Measurements from ENCODE around the gene CD74. TPM values are rescaled to one million over a fixed set of nuclear protein-coding genes. Genes with fewer than 3 reads are reported as not detected.

CD74 gene
- total RNA-seq, 1 donor from 2014 or later: 3.1 TPM

DNA sequence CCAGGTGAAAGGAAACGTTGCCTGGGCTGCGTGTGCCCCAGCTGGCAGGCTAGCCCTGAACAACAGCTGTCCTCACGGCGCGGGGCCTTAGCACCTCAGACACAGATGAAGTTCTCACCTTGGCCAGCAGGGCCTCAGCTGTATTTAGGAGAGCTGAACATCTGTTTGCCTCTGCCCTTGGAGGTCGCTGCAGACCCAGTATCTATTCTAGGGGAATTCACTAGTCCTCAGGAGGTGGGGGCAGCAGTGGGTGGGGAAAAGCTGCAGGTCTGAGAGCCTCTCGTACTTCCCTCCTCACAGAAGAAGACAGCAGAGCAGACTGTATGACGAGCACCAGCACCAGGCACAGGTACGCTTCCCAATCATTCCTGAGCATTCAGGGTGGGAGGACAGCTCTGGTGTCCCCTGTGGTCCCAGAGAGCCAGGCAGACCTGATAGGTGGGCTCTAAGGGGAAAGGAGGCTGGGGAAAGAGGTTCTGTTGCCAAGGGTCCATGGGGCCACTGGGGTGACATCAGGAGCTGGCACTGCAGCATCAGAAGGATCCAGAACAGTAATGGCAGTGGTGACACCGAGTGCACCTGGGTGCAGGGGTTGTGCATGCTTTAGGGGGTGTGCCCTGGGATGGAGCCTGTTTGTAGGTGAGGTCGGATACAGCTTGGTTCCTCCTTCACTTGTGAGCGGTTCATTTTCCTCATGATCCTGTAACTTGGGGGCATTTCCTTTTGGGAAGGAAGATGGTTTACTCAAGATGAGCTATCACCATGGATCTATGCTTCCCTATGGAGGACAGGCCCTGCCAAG is 13.8 kb downstream of the CD74 start:
- DNase-seq: no peak
- Mint-ChIP-seq H3K27ac (ENCODE audit: unreplicated experiment) (no peak overlapping the region), H3K27me3 (ENCODE audit: unreplicated experiment) (peaks cover 4% of the 10 kb centered on the region), H3K9me3 (ENCODE audit: unreplicated experiment) (peaks cover 4% of the 10 kb centered on the region), H3K4me3 (ENCODE audit: unreplicated experiment) (no peak overlapping the region), H3K4me1 (ENCODE audit: low read depth, unreplicated experiment) (peaks cover 8% of the 10 kb centered on the region), H3K36me3 (ENCODE audit: unreplicated experiment) (peaks cover 8% of the 10 kb centered on the region)
- TF ChIP-seq, protein P1, sequence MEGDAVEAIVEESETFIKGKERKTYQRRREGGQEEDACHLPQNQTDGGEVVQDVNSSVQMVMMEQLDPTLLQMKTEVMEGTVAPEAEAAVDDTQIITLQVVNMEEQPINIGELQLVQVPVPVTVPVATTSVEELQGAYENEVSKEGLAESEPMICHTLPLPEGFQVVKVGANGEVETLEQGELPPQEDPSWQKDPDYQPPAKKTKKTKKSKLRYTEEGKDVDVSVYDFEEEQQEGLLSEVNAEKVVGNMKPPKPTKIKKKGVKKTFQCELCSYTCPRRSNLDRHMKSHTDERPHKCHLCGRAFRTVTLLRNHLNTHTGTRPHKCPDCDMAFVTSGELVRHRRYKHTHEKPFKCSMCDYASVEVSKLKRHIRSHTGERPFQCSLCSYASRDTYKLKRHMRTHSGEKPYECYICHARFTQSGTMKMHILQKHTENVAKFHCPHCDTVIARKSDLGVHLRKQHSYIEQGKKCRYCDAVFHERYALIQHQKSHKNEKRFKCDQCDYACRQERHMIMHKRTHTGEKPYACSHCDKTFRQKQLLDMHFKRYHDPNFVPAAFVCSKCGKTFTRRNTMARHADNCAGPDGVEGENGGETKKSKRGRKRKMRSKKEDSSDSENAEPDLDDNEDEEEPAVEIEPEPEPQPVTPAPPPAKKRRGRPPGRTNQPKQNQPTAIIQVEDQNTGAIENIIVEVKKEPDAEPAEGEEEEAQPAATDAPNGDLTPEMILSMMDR (IDR thresholded peaks at IDR 0.05; ENCODE audit: partially characterized antibody, unreplicated experiment): peak; percentile 59

GRCh38 chr5:150397782-150398721 is 14.7 kb downstream of the CD74 start:
- peaks cover 4% of the 10 kb centered on the region for H3K9me3 Mint-ChIP-seq (ENCODE audit: unreplicated experiment)
- peaks cover 8% of the 10 kb centered on the region for H3K36me3 Mint-ChIP-seq (ENCODE audit: unreplicated experiment)
- TF ChIP-seq, protein P1 (IDR thresholded peaks at IDR 0.05; ENCODE audit: partially characterized antibody, unreplicated experiment): no peak
- peaks cover 4% of the 10 kb centered on the region for H3K27me3 Mint-ChIP-seq (ENCODE audit: unreplicated experiment)
- peaks cover 8% of the 10 kb centered on the region for H3K4me1 Mint-ChIP-seq (ENCODE audit: low read depth, unreplicated experiment)
- no peak overlapping the region for H3K27ac Mint-ChIP-seq (ENCODE audit: unreplicated experiment)
- H3K4me3 Mint-ChIP-seq (ENCODE audit: unreplicated experiment): no peak overlapping the region
- no peak for DNase-seq

- H3K27me3 Mint-ChIP-seq (ENCODE audit: unreplicated experiment): peaks cover 4% of the 10 kb centered on the region
- H3K36me3 Mint-ChIP-seq (ENCODE audit: unreplicated experiment): peaks cover 8% of the 10 kb centered on the region
- TF ChIP-seq, protein P1 (IDR thresholded peaks at IDR 0.05; ENCODE audit: partially characterized antibody, unreplicated experiment): no peak
- peaks cover 2% of the 10 kb centered on the region for H3K9me3 Mint-ChIP-seq (ENCODE audit: unreplicated experiment)
- DNase-seq: no peak
- H3K27ac Mint-ChIP-seq (ENCODE audit: unreplicated experiment): no peak overlapping the region
- H3K4me1 Mint-ChIP-seq (ENCODE audit: low read depth, unreplicated experiment): peaks cover 8% of the 10 kb centered on the region
- H3K4me3 Mint-ChIP-seq (ENCODE audit: unreplicated experiment): no peak overlapping the region
Measured at GRCh38 chr5:150397146-150397781, 15.4 kb downstream of the CD74 start.

- no peak overlapping the region for H3K4me3 Mint-ChIP-seq (ENCODE audit: unreplicated experiment)
- H3K36me3 Mint-ChIP-seq (ENCODE audit: unreplicated experiment): peaks cover 8% of the 10 kb centered on the region
- DNase-seq: no peak
- H3K9me3 Mint-ChIP-seq (ENCODE audit: unreplicated experiment): peaks cover 2% of the 10 kb centered on the region
- H3K4me1 Mint-ChIP-seq (ENCODE audit: low read depth, unreplicated experiment): peaks cover 8% of the 10 kb centered on the region
- peaks cover 3% of the 10 kb centered on the region for H3K27me3 Mint-ChIP-seq (ENCODE audit: unreplicated experiment)
- H3K27ac Mint-ChIP-seq (ENCODE audit: unreplicated experiment): no peak overlapping the region
- TF ChIP-seq, protein P1 (IDR thresholded peaks at IDR 0.05; ENCODE audit: partially characterized antibody, unreplicated experiment): no peak
Measured at GRCh38 chr5:150396267-150396666, 16.4 kb downstream of the CD74 start.

All from glutamatergic neuron (in vitro differentiated cells).